Upper lobe of left lung (tissue), 6 donors: ENCODE measurements around the gene GTF2F1. TPM values are rescaled to one million over a fixed set of nuclear protein-coding genes. Genes with fewer than 3 reads are reported as not detected.
"Not testable (repeated sequence)": the region's sequence is repeated elsewhere in the genome, so short reads cannot be mapped to it uniquely, and the experiment has no call there.

ENCODE experiments used
- ATAC-seq, 2 donors: fragments of 200-7000 bp; cut with Tn5 transposase; one replicate each; pipeline ENCODE4 v1.9.1; 2022; ENCODE audit warnings: mild to moderate bottlenecking in 2 of 2, moderate library complexity in 2 of 2; ENCODE audit not compliant: low FRiP score in 2 of 2
- DNase-seq, 2 donors: peaks; one replicate each; pipeline ENCODE4 v3.0.0-alpha.2; 2019 to 2020
- H3K27ac ChIP-seq, 4 donors: fragments of 200-600 bp; sonication (generic); one replicate each; pipeline ENCODE4 v1.5.1; 2016 to 2019
- H3K27me3 ChIP-seq, 4 donors: fragments of 200-600 bp; sonication (generic); one replicate each; pipeline ENCODE4 v1.5.1; 2017 to 2019
- H3K36me3 ChIP-seq, 4 donors: fragments of 200-600 bp; sonication (generic); one replicate each; pipeline ENCODE4 v1.5.1; 2016 to 2019
- H3K4me1 ChIP-seq, 4 donors: fragments of 200-600 bp; sonication (generic); one replicate each; pipeline ENCODE4 v1.5.1; 2018 to 2019
- H3K4me3 ChIP-seq, 4 donors: fragments of 200-600 bp; sonication (generic); one replicate each; pipeline ENCODE4 v1.5.1; 2017 to 2019; ENCODE audit warnings: mild to moderate bottlenecking in 2 of 4, moderate library complexity in 1 of 4
- H3K9me3 ChIP-seq, 4 donors: fragments of 200-600 bp; sonication (generic); one replicate each; pipeline ENCODE4 v1.5.1; 2018 to 2019
- CTCF ChIP-seq, 6 experiments: fragments of 450-650 bp in 4 of 6; fragments of 200-600 bp in 2 of 6; sonication (generic) in 2 of 6; IDR thresholded peaks; one replicate each; pipeline ENCODE4 v1.5.1; 2016 to 2019; ENCODE audit warnings: antibody characterized with exemption in 6 of 6
- EP300 ChIP-seq, 4 donors: sonication (generic); formaldehyde crosslinking; IDR thresholded peaks; one replicate each; pipeline ENCODE4 v1.5.1; 2017; ENCODE audit warnings: antibody characterized with exemption in 4 of 4, control low read depth in 2 of 4
- POLR2A ChIP-seq, 4 donors: fragments of 450-650 bp; IDR thresholded peaks; one replicate each; pipeline ENCODE4 v1.5.1; 2016 to 2017; ENCODE audit warnings: antibody characterized with exemption in 4 of 4, mild to moderate bottlenecking in 2 of 4
- POLR2AphosphoS5 ChIP-seq, 2 donors: sonication (generic); formaldehyde crosslinking; IDR thresholded peaks; one replicate each; pipeline ENCODE4 v1.5.1; 2017; ENCODE audit warnings: antibody characterized with exemption in 2 of 2
- WGBS, 2 donors: methylation state at CpG; one replicate each; pipeline ENCODE4 v1.1.5; 2017 to 2018; 5-methylcytosine and 5-hydroxymethylcytosine counted together
- total RNA-seq, 6 donors: library from RNA; depleted of rRNA in 4 of 6; stranded (reverse); fragments of >200 nt in 4 of 6; gene quantifications; one replicate each; pipeline versions ENCODE4 v1.1.0 to v1.2.1, GENCODE V29; 2016 to 2021
- donor health status: DM: no; HTN: no; CAD: no; lungs with moderate emphysema.
- donor health status: DM: no; HTN: yes; CAD: no; lungs with severe emphysema.

Gene GTF2F1
- total RNA-seq, 6 donors from 2014 or later, result 40.3 to 76.6 (median 51.0) TPM

- ATAC-seq (no peak), DNase-seq (no peak)
- WGBS, 2 donors, result 71 to 75% methylated on average over 22 of the region's 22 CpGs
- no peaks in the 10 kb centered on the region for H3K9me3 ChIP-seq
- no peak overlapping the region for H3K27ac ChIP-seq
- no peak overlapping the region for H3K4me3 ChIP-seq
- no peak for TF ChIP-seq POLR2AphosphoS5 (IDR thresholded peaks at IDR 0.05)
- TF ChIP-seq CTCF (IDR thresholded peaks at IDR 0.05), result no peak
- no peak for TF ChIP-seq POLR2A (IDR thresholded peaks at IDR 0.05)
- TF ChIP-seq EP300 (IDR thresholded peaks at IDR 0.05), result no peak
- H3K27me3 ChIP-seq, result no peaks in the 10 kb centered on the region
- H3K4me1 ChIP-seq, result no peaks in the 10 kb centered on the region
- H3K36me3 ChIP-seq, result no peaks in the 10 kb centered on the region
Observed at GRCh38 chr19:6402837-6403608, 10.1 kb upstream of the GTF2F1 start.

- Histone ChIP-seq H3K27ac (no peak overlapping the region), H3K27me3 (no peaks in the 10 kb centered on the region), H3K4me1 (no peaks in the 10 kb centered on the region), H3K4me3 (no peak overlapping the region), H3K9me3 (no peaks in the 10 kb centered on the region), H3K36me3 (no peaks in the 10 kb centered on the region)
- ATAC-seq (no peak), DNase-seq (no peak)
- 83 to 88% methylated on average over 10 of the region's 10 CpGs for WGBS, 2 donors
- TF ChIP-seq CTCF (IDR thresholded peaks at IDR 0.05) (no peak), POLR2AphosphoS5 (IDR thresholded peaks at IDR 0.05) (no peak), POLR2A (IDR thresholded peaks at IDR 0.05) (no peak), EP300 (IDR thresholded peaks at IDR 0.05) (no peak)
Observed at GRCh38 chr19:6402058-6402457, 9.1 kb upstream of the GTF2F1 start.

DNA sequence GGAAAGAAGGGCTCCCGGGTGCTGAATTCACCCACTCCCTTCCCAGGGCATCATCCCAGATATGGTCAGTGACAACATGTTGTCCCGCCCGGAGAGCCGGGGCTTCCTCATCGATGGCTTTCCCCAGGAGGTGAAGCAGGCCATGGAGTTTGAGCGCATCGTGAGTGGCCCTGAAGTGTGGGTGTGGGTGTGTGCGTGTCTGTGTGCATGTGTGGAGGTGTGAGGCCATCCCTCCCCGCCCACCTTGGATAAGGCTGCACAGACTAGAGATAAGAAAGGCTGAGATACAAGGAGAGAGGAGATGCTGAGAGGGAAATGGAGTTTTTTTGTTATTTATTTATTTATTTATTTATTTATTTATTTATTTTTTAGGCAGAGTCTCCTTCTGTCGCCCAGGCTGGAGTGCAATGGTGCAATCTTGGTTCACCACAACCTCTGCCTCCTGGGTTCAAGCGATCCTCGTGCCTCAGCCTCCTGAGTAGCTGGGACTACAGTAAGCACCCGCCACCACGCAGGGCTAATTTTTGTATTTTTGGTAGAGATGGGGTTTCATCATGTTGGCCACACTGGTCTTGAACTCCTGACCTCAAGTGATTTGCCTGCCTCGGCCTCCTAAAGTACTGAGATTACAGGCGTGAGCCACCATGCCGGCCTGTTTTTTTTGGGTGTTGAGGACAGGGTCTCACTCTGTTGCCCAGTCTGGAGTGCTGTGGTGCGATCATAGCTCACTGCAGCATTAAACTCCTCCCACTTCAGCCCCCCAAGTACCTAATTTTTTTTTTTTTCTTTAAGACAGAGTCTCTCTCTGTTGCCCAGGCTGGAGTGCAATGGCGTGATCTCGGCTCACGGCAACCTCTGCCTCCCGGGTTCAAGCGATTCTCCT, 7.3 kb upstream of the GTF2F1 start:
- not testable (repeated sequence) for DNase-seq, H3K36me3 ChIP-seq, H3K4me3 ChIP-seq, H3K27me3 ChIP-seq, H3K9me3 ChIP-seq, H3K4me1 ChIP-seq, ATAC-seq, H3K27ac ChIP-seq
- WGBS, 2 donors, result 85 to 95% methylated on average over 23 of the region's 23 CpGs

GRCh38 chr19:6396305-6396704, 3.3 kb upstream of the GTF2F1 start:
- ATAC-seq (no peak), DNase-seq (no peak)
- H3K4me1 ChIP-seq, result peaks cover 8 to 21% (median 11%) of the 10 kb centered on the region in 4 donors
- no peak overlapping the region for H3K27ac ChIP-seq
- H3K27me3 ChIP-seq, result no peaks in the 10 kb centered on the region
- H3K4me3 ChIP-seq, result no peak overlapping the region
- no peak for TF ChIP-seq POLR2A (IDR thresholded peaks at IDR 0.05)
- TF ChIP-seq CTCF (IDR thresholded peaks at IDR 0.05), result no peak
- no peak for TF ChIP-seq POLR2AphosphoS5 (IDR thresholded peaks at IDR 0.05)
- TF ChIP-seq EP300 (IDR thresholded peaks at IDR 0.05), result no peak
- H3K9me3 ChIP-seq, result no peaks in the 10 kb centered on the region
- WGBS, 2 donors, result 92 to 95% methylated on average over 12 of the region's 12 CpGs
- peaks cover 0 to 4% (median 0%) of the 10 kb centered on the region in 4 donors for H3K36me3 ChIP-seq

DNA sequence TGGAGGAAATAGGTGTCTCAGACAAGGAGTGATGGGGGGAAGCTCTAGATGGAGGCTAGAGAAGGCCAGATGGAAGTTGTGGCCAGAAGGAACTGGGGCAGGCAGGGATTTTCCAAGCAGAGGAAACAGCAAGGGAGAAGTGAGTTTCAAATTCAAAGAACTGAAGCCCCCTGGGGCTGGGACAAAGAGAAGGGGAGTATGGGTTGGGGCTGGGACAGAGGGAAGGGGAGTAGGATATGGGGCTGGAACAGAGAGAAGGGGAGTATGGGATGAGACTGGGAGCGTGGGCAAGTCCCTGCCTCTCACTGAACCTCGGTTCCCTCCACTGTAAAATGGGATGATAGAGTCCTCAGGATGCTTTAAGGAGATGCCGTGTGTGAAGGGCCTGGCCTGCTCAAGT, 1.9 kb upstream of the GTF2F1 start:
- WGBS, 2 donors, result 89 to 94% methylated on average over 3 of the region's 3 CpGs
- TF ChIP-seq CTCF (IDR thresholded peaks at IDR 0.05), result no peak
- TF ChIP-seq POLR2A (IDR thresholded peaks at IDR 0.05), result no peak
- TF ChIP-seq EP300 (IDR thresholded peaks at IDR 0.05), result no peak
- TF ChIP-seq POLR2AphosphoS5 (IDR thresholded peaks at IDR 0.05), result no peak

More for the DNA sequence above, 1.9 kb upstream of the GTF2F1 start:
- H3K4me1 ChIP-seq, result peaks cover 8 to 27% (median 11%) of the 10 kb centered on the region in 4 donors
- no peak overlapping the region for H3K4me3 ChIP-seq
- ATAC-seq (no peak), DNase-seq (no peak)
- H3K27me3 ChIP-seq, result no peaks in the 10 kb centered on the region
- no peaks in the 10 kb centered on the region for H3K9me3 ChIP-seq
- peaks cover under 1 to 15% (median 6%) of the 10 kb centered on the region in 4 donors for H3K36me3 ChIP-seq
- no peak overlapping the region for H3K27ac ChIP-seq
